K562 (cell line): ENCODE results near the gene PTRHD1. TPM values are rescaled to one million over a fixed set of nuclear protein-coding genes. Genes with fewer than 3 reads are reported as not detected.

Experiments
- ATAC-seq: fragments of 200-7000 bp; cut with Tn5 transposase; 3 replicates; pipeline ENCODE4 v1.9.1; 2020; ENCODE audit warnings: moderate library complexity
- BruUV-seq: library from RNA; stranded (reverse); fragments of 400-500 nt; replicated peaks from 2 replicates; lab custom pipeline; 2021; lab: Mats Ljungman, UMichigan
- CTCF ChIA-PET: fragments of 300-600 bp; formaldehyde crosslinking; extraction: SDS; loops from one replicate; lab custom pipeline; 2021; ENCODE audit warnings: low intra/inter-chr PET ratio; lab: Yijun Ruan, JAX
- POLR2A ChIA-PET: fragments of 300-600, 350-650 bp; sonication (Branson Sonifier 250); formaldehyde crosslinking; extraction: SDS; loops from one replicate; lab custom pipeline; 2021; ENCODE audit warnings: antibody characterized with exemption, inconsistent platforms; lab: Yijun Ruan, JAX
- DNase-seq, 4 experiments: peaks; one replicate each; pipeline versions ENCODE4 v3.0.0 to v3.0.0-alpha.2; 2011 to 2018; ENCODE audit warnings: low spot score in 3 of 4, mixed read lengths in 3 of 4; ENCODE audit errors: extremely low read depth in 1 of 4
- FAIRE-seq: peaks from 2 replicates; lab custom pipeline; 2011; peaks lifted over from hg19 to GRCh38; lab: Jason Lieb, UNC
- H2AFZ ChIP-seq: 2 replicates; pipeline ENCODE4 v1.6.0; 2011; ENCODE audit warnings: low read depth, low read length, control low read depth, inconsistent platforms
- H3K27ac ChIP-seq: fragments of 200-600 bp; 3 replicates; pipeline ENCODE4 v1.8.0; 2011; ENCODE audit warnings: low read depth, mild to moderate bottlenecking, control low read depth, inconsistent platforms, low read length, moderate library complexity, mixed read lengths; ENCODE audit errors: extremely low read depth
- H3K27me3 ChIP-seq, 2 experiments: fragments of 300-600 bp in 1 of 2; 2 replicates in 1 of 2; 3 replicates in 1 of 2; pipeline versions ENCODE4 v1.6.0 to v1.8.0; 2011; ENCODE audit warnings: inconsistent platforms in 2 of 2, low read length in 2 of 2, mild to moderate bottlenecking in 1 of 2, mixed read lengths in 1 of 2, moderate library complexity in 1 of 2; ENCODE audit not compliant: control insufficient read depth in 2 of 2, insufficient read depth in 2 of 2
- H3K36me3 ChIP-seq: fragments of 300-600 bp; 3 replicates; pipeline ENCODE4 v1.8.0; 2011; ENCODE audit warnings: mild to moderate bottlenecking, low read length, inconsistent platforms; ENCODE audit not compliant: control insufficient read depth, insufficient read depth
- H3K4me1 ChIP-seq, 2 experiments: fragments of 200-600 bp in 1 of 2; replicated peaks in 1 of 2; 2 replicates in 1 of 2; 3 replicates in 1 of 2; pipeline versions ENCODE4 v1.5.1 to v1.8.0; 2011; ENCODE audit warnings: inconsistent platforms in 2 of 2, low read length in 2 of 2, mild to moderate bottlenecking in 1 of 2, mixed read lengths in 1 of 2, moderate library complexity in 1 of 2; ENCODE audit not compliant: control insufficient read depth in 2 of 2, insufficient read depth in 2 of 2
- H3K4me2 ChIP-seq: 2 replicates; pipeline ENCODE4 v1.6.1; 2011; ENCODE audit warnings: low read length, control low read depth, inconsistent platforms, mixed read lengths; ENCODE audit not compliant: insufficient read depth
- H3K4me3 ChIP-seq: fragments of 200-600 bp; sonication (generic), shearing (Covaris generic); 2 replicates; pipeline ENCODE4 v1.5.1; 2016; ENCODE audit warnings: control low read depth, inconsistent platforms
- H3K79me2 ChIP-seq: fragments of 200-600 bp; 3 replicates; pipeline ENCODE4 v1.8.0; 2011; ENCODE audit warnings: low read length, inconsistent platforms; ENCODE audit not compliant: control insufficient read depth, insufficient read depth
- H3K9ac ChIP-seq, 2 experiments: 2 replicates each; pipeline versions ENCODE4 v1.6.0 to v1.6.1; 2011; ENCODE audit warnings: low read depth in 2 of 2, low read length in 2 of 2, control low read depth in 1 of 2, inconsistent platforms in 1 of 2, mild to moderate bottlenecking in 1 of 2, mixed read lengths in 1 of 2; ENCODE audit not compliant: insufficient read depth in 1 of 2
- H3K9me1 ChIP-seq: one replicate; pipeline ENCODE4 v1.6.0; 2011; ENCODE audit warnings: inconsistent platforms, mild to moderate bottlenecking, low read length, moderate library complexity; ENCODE audit not compliant: control insufficient read depth, insufficient read depth
- H3K9me3 ChIP-seq: replicated peaks from 2 replicates; pipeline ENCODE4 v1.5.1; 2011; ENCODE audit warnings: low read depth, low read length, inconsistent platforms; ENCODE audit not compliant: control insufficient read depth, insufficient read depth
- H4K20me1 ChIP-seq: replicated peaks from 2 replicates; pipeline ENCODE4 v1.6.1; 2011; ENCODE audit warnings: low read length, inconsistent platforms, mixed read lengths; ENCODE audit not compliant: control insufficient read depth, insufficient read depth
- POLR2AphosphoS5 ChIP-seq: IDR thresholded peaks from 2 replicates; pipeline ENCODE4 v1.6.1; 2011; ENCODE audit warnings: mild to moderate bottlenecking, low read depth, low read length, moderate library complexity; ENCODE audit not compliant: control insufficient read depth, insufficient read depth
- RBFOX2 ChIP-seq: fragments of 200-400 bp; formaldehyde crosslinking; IDR thresholded peaks from 2 replicates; pipeline ENCODE4 v1.6.1; 2017; ENCODE audit warnings: low read depth, mild to moderate bottlenecking, low read length, moderate library complexity
- RBM22 ChIP-seq: fragments of 200-400 bp; formaldehyde crosslinking; IDR thresholded peaks from 2 replicates; pipeline ENCODE4 v1.6.1; 2018; ENCODE audit warnings: low read length, low read depth; ENCODE audit not compliant: poor library complexity, severe bottlenecking
- STAT6 ChIP-seq: sonication (generic); formaldehyde crosslinking; IDR thresholded peaks from 2 replicates; pipeline ENCODE4 v1.8.1; 2023; ENCODE audit warnings: mild to moderate bottlenecking, missing genetic modification reagents
- ZBTB2 ChIP-seq: fragments of 450-650 bp; IDR thresholded peaks from 2 replicates; pipeline ENCODE4 v1.6.1; 2016; ENCODE audit warnings: antibody characterized with exemption
- WGBS: fragments of 100-300 bp; shearing (Covaris generic); methylation state at CpG from one replicate; pipeline ENCODE4 v1.1.6; 2016; ENCODE audit warnings: low coverage, mixed read lengths; ENCODE audit not compliant: insufficient coverage; ENCODE audit errors: missing lambda C conversion rate; 5-methylcytosine and 5-hydroxymethylcytosine counted together
- in situ Hi-C: fragments of 300-500 bp; cut with MboI; formaldehyde crosslinking; loops from 4 replicates; pipeline ENCODE4 v1.15.0; 2018; ENCODE audit warnings: inconsistent platforms, mixed read lengths
- intact Hi-C: fragments of 100-400 bp; cut with micrococcal nuclease; formaldehyde crosslinking; loops from 2 replicates; pipeline ENCODE4 v1.14.2; 2022
- polyA plus RNA-seq, 8 experiments: library from polyadenylated mRNA; depleted of rRNA in 4 of 8; stranded (reverse) in 5 of 8; unstranded in 3 of 8; fragments of >200 nt; fragmentation: Nextera tagmentation in 2 of 8; fragmentation: Illumina TruSeq in 1 of 8; extraction: Ambion mirVana in 2 of 8; extraction: Trizol in 1 of 8; gene quantifications; 2 replicates each; pipeline versions ENCODE4 v1.2.1 to v1.2.3, GENCODE V29; 2011 to 2014; ENCODE audit warnings: inconsistent platforms in 1 of 8, missing spikeins in 1 of 8
- total RNA-seq, 7 experiments: library from RNA; depleted of rRNA in 6 of 7; stranded (reverse); fragments of >200 nt in 6 of 7; fragmentation: Illumina TruSeq in 2 of 7; extraction: Trizol in 2 of 7; gene quantifications; 2 replicates each; pipeline versions ENCODE4 v1.2.1 to v1.2.3, GENCODE V29; 2011 to 2021; ENCODE audit warnings: low replicate concordance in 1 of 7

PTRHD1 gene
- total and polyA plus RNA-seq, 9 of the 15 experiments (the other 6 are each of a cell fraction or from before 2014, with no cell fraction given) = 15.8 to 83.2 (median 46.6) TPM

GRCh38 chr2:24820175-24820513 lies 27.0 kb upstream of the PTRHD1 start:
- no TSS peak for BruUV-seq
- WGBS = 95% methylated on average over 3 of the region's 7 CpGs

More at GRCh38 chr2:24820175-24820513, 27.0 kb upstream of the PTRHD1 start:
- no peaks in the 10 kb centered on the region for H3K9me1 ChIP-seq
- no peak overlapping the region for H3K4me2 ChIP-seq
- H3K9me3 ChIP-seq = no peaks in the 10 kb centered on the region
- H2AFZ ChIP-seq = no peak overlapping the region
- in situ Hi-C loops (no loop called here), intact Hi-C loops (no loop called here)
- TF ChIP-seq RBM22 = peak; percentile 19
- no peak for TF ChIP-seq ZBTB2
- peak; percentile 66 for TF ChIP-seq POLR2AphosphoS5
- TF ChIP-seq RBFOX2 = no peak
- TF ChIP-seq STAT6 (CRISPR knock-in tag) = no peak
- ChIA-PET POLR2A (interaction anchor here (0.6 to 1.8 kb wide), 5 partner anchors 10 to 385 kb away, joined by 3 to 5 read pairs (median 5); no protein-coding TSS in a partner anchor), CTCF (no interaction called here)
- DNase-seq (no peak), FAIRE-seq (no peak), ATAC-seq (no peak; the same call in 2 of the 3 replicates)
- no peak overlapping the region for H3K27ac ChIP-seq
- H3K4me3 ChIP-seq = no peak overlapping the region
- peaks cover 96% of the 10 kb centered on the region for H3K36me3 ChIP-seq
- H4K20me1 ChIP-seq = 0 out of 2 replicates have a peak, but pooled peaks cover 2% of the 10 kb centered on the region
- no peak overlapping the region for H3K9ac ChIP-seq
- no peaks in the 10 kb centered on the region for H3K27me3 ChIP-seq
- peaks cover 5 to 28% of the 10 kb centered on the region in 2 experiments; a peak in 4 of 5 replicates for H3K4me1 ChIP-seq
- H3K79me2 ChIP-seq = peaks cover 3% of the 10 kb centered on the region; the same call in 2 of the 3 replicates
